GM21447 (cell line): ENCODE data around the gene PCMTD2.

Source experiments
- ATAC-seq: cut with Tn5 transposase; IDR thresholded peaks from one replicate; pipeline ENCODE4 v1.9.1; 2021; ENCODE audit not compliant: unreplicated experiment

PCMTD2 gene

GRCh38 chr20:64238115-64238825 lies 17.3 kb upstream of the PCMTD2 start:
- no peak for ATAC-seq

GRCh38 chr20:64238851-64239387 lies 16.6 kb upstream of the PCMTD2 start:
- ATAC-seq, result peak; percentile 66

GRCh38 chr20:64239449-64240242 lies 15.9 kb upstream of the PCMTD2 start:
- no peak for ATAC-seq

- no peak for ATAC-seq
Observed at GRCh38 chr20:64240243-64241015, 15.1 kb upstream of the PCMTD2 start.

- no peak for ATAC-seq
Observed at GRCh38 chr20:64241061-64241460, 14.5 kb upstream of the PCMTD2 start.

- no peak for ATAC-seq
Observed at GRCh38 chr20:64242003-64242796, 13.3 kb upstream of the PCMTD2 start.

GRCh38 chr20:64242797-64243475 lies 12.6 kb upstream of the PCMTD2 start:
- ATAC-seq, result no peak

- no peak for ATAC-seq
Observed at GRCh38 chr20:64244281-64244805, 11.2 kb upstream of the PCMTD2 start.

- no peak for ATAC-seq
Observed at GRCh38 chr20:64244870-64245603, 10.5 kb upstream of the PCMTD2 start.

- ATAC-seq, result no peak
Observed at GRCh38 chr20:64245746-64246595, 9.6 kb upstream of the PCMTD2 start.

- ATAC-seq, result no peak
Observed at GRCh38 chr20:64246616-64247306, 8.8 kb upstream of the PCMTD2 start.

GRCh38 chr20:64247307-64247618 lies 8.3 kb upstream of the PCMTD2 start:
- ATAC-seq, result no peak

- ATAC-seq, result no peak
Observed at GRCh38 chr20:64247970-64248841, 7.3 kb upstream of the PCMTD2 start.

- ATAC-seq, result no peak
Observed at GRCh38 chr20:64250027-64250426, 5.5 kb upstream of the PCMTD2 start.

GRCh38 chr20:64253000-64253383 lies 2.6 kb upstream of the PCMTD2 start:
- no peak for ATAC-seq

GRCh38 chr20:64253443-64253842 lies 2.1 kb upstream of the PCMTD2 start:
- ATAC-seq, result no peak

GRCh38 chr20:64254156-64254555 lies 1.4 kb upstream of the PCMTD2 start:
- ATAC-seq, result no peak
